HepG2 (cell line): ENCODE data around the gene PGS1. TPM values are rescaled to one million over a fixed set of nuclear protein-coding genes. Genes with fewer than 3 reads are reported as not detected.

Experiments
- ATAC-seq: fragments of 200-7000 bp; cut with Tn5 transposase; 3 replicates; pipeline ENCODE4 v1.9.1; 2020; ENCODE audit warnings: mild to moderate bottlenecking, moderate library complexity
- BruUV-seq: library from RNA; stranded (reverse); fragments of 400-500 nt; replicated peaks from 2 replicates; lab custom pipeline; 2021; lab: Mats Ljungman, UMichigan
- CTCF ChIA-PET: fragments of 300-600 bp; formaldehyde crosslinking; extraction: SDS; loops from one replicate; lab custom pipeline; 2021; ENCODE audit warnings: low total read pairs, inconsistent platforms, low intra/inter-chr PET ratio; lab: Yijun Ruan, JAX
- POLR2A ChIA-PET: fragments of 350-600 bp; sonication (Branson Sonifier 250); formaldehyde crosslinking; loops from one replicate; lab custom pipeline; 2020; ENCODE audit warnings: antibody characterized with exemption, inconsistent platforms; lab: Yijun Ruan, JAX
- DNase-seq: peaks from one replicate; pipeline ENCODE4 v3.0.0-alpha.2; 2015; ENCODE audit warnings: low spot score
- FAIRE-seq: peaks from 3 replicates; lab custom pipeline; 2011; peaks lifted over from hg19 to GRCh38; lab: Jason Lieb, UNC
- H2AFZ ChIP-seq: one replicate; pipeline ENCODE4 v1.6.1; 2011; ENCODE audit warnings: low read length, inconsistent platforms
- H3K27ac ChIP-seq: fragments of 300-600 bp; 3 replicates; pipeline ENCODE4 v1.8.0; 2011; ENCODE audit warnings: mixed run types, mild to moderate bottlenecking, mixed read lengths, low read length, inconsistent platforms; ENCODE audit not compliant: insufficient read depth; ENCODE audit errors: extremely low read length
- H3K27me3 ChIP-seq, 2 experiments: fragments of 200-600 bp in 1 of 2; 2 replicates in 1 of 2; 3 replicates in 1 of 2; pipeline versions ENCODE4 v1.6.0 to v1.8.0; 2011; ENCODE audit warnings: low read length in 2 of 2, mild to moderate bottlenecking in 2 of 2, moderate library complexity in 2 of 2, inconsistent platforms in 1 of 2; ENCODE audit not compliant: insufficient read depth in 2 of 2, control insufficient read depth in 1 of 2
- H3K36me3 ChIP-seq, 2 experiments: fragments of 200-600 bp in 1 of 2; replicated peaks in 1 of 2; 2 replicates in 1 of 2; 3 replicates in 1 of 2; pipeline versions ENCODE4 v1.5.1 to v1.8.0; 2011; ENCODE audit warnings: low read length in 2 of 2, inconsistent platforms in 1 of 2; ENCODE audit not compliant: insufficient read depth in 2 of 2, control insufficient read depth in 1 of 2
- H3K4me1 ChIP-seq: 2 replicates; pipeline ENCODE4 v1.5.1; 2012; ENCODE audit warnings: low read length, inconsistent platforms; ENCODE audit not compliant: insufficient read depth
- H3K4me2 ChIP-seq: 2 replicates; pipeline ENCODE4 v1.6.0; 2011; ENCODE audit warnings: low read depth, low read length, inconsistent platforms
- H3K4me3 ChIP-seq, 3 experiments: fragments of 200-600 bp in 1 of 3; sonication (generic), shearing (Covaris generic) in 1 of 3; replicated peaks in 1 of 3; 2 replicates each; pipeline ENCODE4 v1.5.1; 2011 to 2016; ENCODE audit warnings: low read length in 3 of 3, inconsistent platforms in 2 of 3, low read depth in 2 of 3, mild to moderate bottlenecking in 2 of 3, control low read depth in 1 of 3, mixed read lengths in 1 of 3; ENCODE audit not compliant: insufficient read depth in 1 of 3
- H3K79me2 ChIP-seq: one replicate; pipeline ENCODE4 v1.6.1; 2011; ENCODE audit warnings: low read length, inconsistent platforms; ENCODE audit not compliant: insufficient read depth
- H3K9ac ChIP-seq: 2 replicates; pipeline ENCODE4 v1.6.0; 2011; ENCODE audit warnings: mild to moderate bottlenecking, low read depth, low read length, inconsistent platforms; ENCODE audit not compliant: insufficient read depth
- H3K9me3 ChIP-seq: 2 replicates; pipeline ENCODE4 v1.5.1; 2012; ENCODE audit warnings: mild to moderate bottlenecking, low read length
- H4K20me1 ChIP-seq: 2 replicates; pipeline ENCODE4 v1.6.0; 2011; ENCODE audit warnings: inconsistent platforms, mild to moderate bottlenecking, low read length, moderate library complexity; ENCODE audit not compliant: insufficient read depth
- BATF2 ChIP-seq: sonication (generic); formaldehyde crosslinking; IDR thresholded peaks from 2 replicates; pipeline ENCODE4 v1.8.0; 2022; ENCODE audit warnings: mild to moderate bottlenecking, missing genetic modification reagents, moderate library complexity
- HNF4A ChIP-seq: sonication (generic); formaldehyde crosslinking; IDR thresholded peaks from 2 replicates; pipeline ENCODE4 v1.4.0; 2020; ENCODE audit warnings: missing genetic modification reagents
- MXD4 ChIP-seq: IDR thresholded peaks from 2 replicates; pipeline ENCODE4 v1.6.1; 2016; ENCODE audit warnings: mild to moderate bottlenecking, missing biosample characterization, missing genetic modification reagents
- NFKBIZ ChIP-seq: IDR thresholded peaks from 2 replicates; pipeline ENCODE4 v1.6.1; 2018; ENCODE audit warnings: missing genetic modification reagents, missing compliant biosample characterization
- SMAD9 ChIP-seq: sonication (generic); formaldehyde crosslinking; IDR thresholded peaks from 2 replicates; pipeline ENCODE4 v1.5.1; 2020; ENCODE audit warnings: mild to moderate bottlenecking, missing genetic modification reagents
- STAG1 ChIP-seq: sonication (generic); formaldehyde crosslinking; IDR thresholded peaks from 2 replicates; pipeline ENCODE4 v1.4.0; 2020; ENCODE audit warnings: missing genetic modification reagents
- ZNF264 ChIP-seq: sonication (generic); formaldehyde crosslinking; IDR thresholded peaks from 2 replicates; pipeline ENCODE4 v1.4.0; 2020; ENCODE audit warnings: missing genetic modification reagents
- ZNF337 ChIP-seq: sonication (generic); formaldehyde crosslinking; IDR thresholded peaks from 2 replicates; pipeline ENCODE4 v1.5.1; 2020; ENCODE audit warnings: missing genetic modification reagents, low read depth, mild to moderate bottlenecking, borderline replicate concordance
- ZNF354B ChIP-seq: sonication (generic); formaldehyde crosslinking; IDR thresholded peaks from 2 replicates; pipeline ENCODE4 v1.8.0; 2022; ENCODE audit warnings: mild to moderate bottlenecking, missing genetic modification reagents
- ZNF512B ChIP-seq: sonication (generic); formaldehyde crosslinking; IDR thresholded peaks from 2 replicates; pipeline ENCODE4 v1.5.1; 2020; ENCODE audit warnings: missing genetic modification reagents, mild to moderate bottlenecking, borderline replicate concordance
- WGBS: methylation state at CpG from one replicate; pipeline ENCODE4 v1.1.6; 2017; ENCODE audit warnings: low lambda C conversion rate; 5-methylcytosine and 5-hydroxymethylcytosine counted together
- in situ Hi-C: cut with HindIII; loops from 2 replicates; pipeline ENCODE4 v1.10.0; 2017; ENCODE audit warnings: low pct_unique_long_range_greater_than_20kb; ENCODE audit not compliant: extremely low pct_ligation_motif_present
- intact Hi-C: fragments of 100-400 bp; cut with micrococcal nuclease; formaldehyde crosslinking; loops from one replicate; pipeline ENCODE4 v1.10.0; 2022; ENCODE audit not compliant: unreplicated experiment
- polyA plus RNA-seq, 8 experiments: library from polyadenylated mRNA; depleted of rRNA in 3 of 8; stranded (reverse) in 7 of 8; unstranded in 1 of 8; fragments of >200 nt; fragmentation: Illumina TruSeq in 4 of 8; extraction: Trizol in 4 of 8; gene quantifications; 2 replicates each; pipeline versions ENCODE4 v1.2.1 to v1.2.3, GENCODE V29; 2011 to 2016; ENCODE audit warnings: low read depth in 4 of 8, missing spikeins in 1 of 8, mixed read lengths in 1 of 8; ENCODE audit not compliant: insufficient read depth in 1 of 8
- total RNA-seq, 5 experiments: library from RNA; depleted of rRNA; stranded (reverse); fragments of >200 nt; fragmentation: Illumina TruSeq; extraction: Trizol; gene quantifications; 2 replicates each; pipeline ENCODE4 v1.2.3, GENCODE V29; 2016; ENCODE audit warnings: low read depth in 1 of 5

Gene PGS1
- total and polyA plus RNA-seq, 2 of the 13 experiments (the other 11 are each of a cell fraction or from before 2014, with no cell fraction given): 25.9 to 31.5 TPM

- Histone ChIP-seq H3K27ac (no peak overlapping the region), H3K4me2 (no peak overlapping the region), H3K9me3 (no peaks in the 10 kb centered on the region), H3K79me2 (no peaks in the 10 kb centered on the region)
- in situ Hi-C loops (no loop called here), intact Hi-C loops (no loop called here)
- TF ChIP-seq ZNF512B (CRISPR knock-in tag) (no peak), ZNF354B (no peak), ZNF337 (no peak), ZNF264 (CRISPR knock-in tag) (no peak), SMAD9 (CRISPR knock-in tag) (no peak), MXD4 (CRISPR knock-in tag) (no peak), BATF2 (no peak), NFKBIZ (CRISPR knock-in tag) (no peak), STAG1 (CRISPR knock-in tag) (no peak), HNF4A (no peak)
- TF ChIP-seq, all 625 proteins: peak for 0
- FAIRE-seq (no peak), DNase-seq (no peak), ATAC-seq (no peak)
- Histone ChIP-seq H3K4me3 (no peak overlapping the region), H3K27me3 (no peaks in the 10 kb centered on the region), H3K4me1 (peaks cover 38% of the 10 kb centered on the region), H2AFZ (no peak overlapping the region), H3K36me3 (peaks cover 42 to 85% of the 10 kb centered on the region in 2 experiments), H3K9ac (no peak overlapping the region), H4K20me1 (peaks cover 12% of the 10 kb centered on the region; the same call in 1 of the 2 replicates)
- WGBS: 98% methylated on average over 4 of the region's 8 CpGs
- BruUV-seq: no TSS peak
- ChIA-PET CTCF (no interaction called here), POLR2A (interaction anchor here (0.6 to 2.4 kb wide), 2 partner anchors 20 to 25 kb away, joined by 3 to 6 read pairs; no protein-coding TSS in a partner anchor)
These were observed 23.4 kb downstream of the PGS1 start for GRCh38 chr17:78401891-78402290.
